Measurements from ENCODE around the gene TBATA.

TBATA gene

DNA sequence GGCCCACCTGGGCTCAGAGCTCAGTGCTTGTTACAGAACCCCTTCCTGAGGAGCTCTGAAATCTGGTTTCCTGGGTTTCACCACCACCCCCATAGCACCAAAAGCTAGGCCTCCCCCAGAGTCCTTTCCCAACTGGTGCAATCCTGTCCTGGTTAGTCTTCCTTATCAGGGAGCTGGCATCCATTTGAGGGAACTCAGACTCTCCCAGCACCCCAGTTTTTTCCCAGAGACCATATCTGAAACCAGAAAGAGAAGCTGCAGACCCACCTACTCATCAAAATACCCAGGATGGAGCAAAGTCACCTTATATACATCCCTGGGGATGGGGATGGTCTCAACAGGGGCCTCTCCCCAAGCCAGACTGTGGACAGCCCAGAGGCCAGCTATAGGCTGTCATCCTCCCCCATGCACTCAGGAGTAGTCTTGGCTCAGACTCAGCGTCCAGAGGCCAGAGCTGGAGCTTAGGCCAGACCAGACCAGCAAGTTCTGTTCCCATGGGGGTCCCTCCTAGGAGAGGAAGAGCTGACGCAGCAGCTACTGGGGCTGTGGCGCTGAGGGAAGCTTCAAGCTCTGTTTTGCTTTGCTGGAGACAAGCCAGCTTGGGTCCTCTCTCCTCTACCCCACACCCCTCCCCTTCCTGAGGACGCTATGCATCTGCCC is 3.0 kb downstream of the TBATA start:
- TF ChIP-seq, protein P1, sequence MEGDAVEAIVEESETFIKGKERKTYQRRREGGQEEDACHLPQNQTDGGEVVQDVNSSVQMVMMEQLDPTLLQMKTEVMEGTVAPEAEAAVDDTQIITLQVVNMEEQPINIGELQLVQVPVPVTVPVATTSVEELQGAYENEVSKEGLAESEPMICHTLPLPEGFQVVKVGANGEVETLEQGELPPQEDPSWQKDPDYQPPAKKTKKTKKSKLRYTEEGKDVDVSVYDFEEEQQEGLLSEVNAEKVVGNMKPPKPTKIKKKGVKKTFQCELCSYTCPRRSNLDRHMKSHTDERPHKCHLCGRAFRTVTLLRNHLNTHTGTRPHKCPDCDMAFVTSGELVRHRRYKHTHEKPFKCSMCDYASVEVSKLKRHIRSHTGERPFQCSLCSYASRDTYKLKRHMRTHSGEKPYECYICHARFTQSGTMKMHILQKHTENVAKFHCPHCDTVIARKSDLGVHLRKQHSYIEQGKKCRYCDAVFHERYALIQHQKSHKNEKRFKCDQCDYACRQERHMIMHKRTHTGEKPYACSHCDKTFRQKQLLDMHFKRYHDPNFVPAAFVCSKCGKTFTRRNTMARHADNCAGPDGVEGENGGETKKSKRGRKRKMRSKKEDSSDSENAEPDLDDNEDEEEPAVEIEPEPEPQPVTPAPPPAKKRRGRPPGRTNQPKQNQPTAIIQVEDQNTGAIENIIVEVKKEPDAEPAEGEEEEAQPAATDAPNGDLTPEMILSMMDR (IDR thresholded peaks at IDR 0.05): no peak

DNA sequence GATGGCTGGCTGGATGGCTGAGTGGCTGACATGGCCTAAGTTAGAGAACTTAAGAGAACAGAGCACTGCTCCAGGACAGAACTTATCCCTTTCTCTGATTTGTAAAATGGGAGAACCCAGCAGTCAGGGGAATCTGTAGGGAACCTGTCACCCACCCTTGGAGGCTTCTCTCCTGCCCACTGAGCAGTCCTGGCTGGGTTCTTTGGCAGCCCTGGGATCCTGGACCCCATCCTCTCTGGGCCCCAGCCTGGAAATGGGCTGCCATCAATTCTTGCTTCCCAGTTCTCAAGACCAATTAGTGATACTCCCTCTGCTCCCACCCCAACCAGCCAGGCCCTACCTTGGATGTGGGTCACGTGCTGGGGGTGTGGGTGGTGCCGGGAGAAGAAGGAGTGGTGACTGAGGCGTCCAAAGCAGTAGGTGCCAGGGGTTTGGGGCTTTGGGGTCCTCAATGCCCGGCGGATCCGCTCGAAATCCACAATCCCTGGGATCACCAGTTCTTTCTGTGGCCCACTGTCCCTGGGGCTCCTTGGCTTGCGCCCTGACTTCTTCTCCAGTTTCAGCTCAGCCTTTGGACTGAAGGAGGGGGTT is 3.6 kb downstream of the TBATA start:
- TF ChIP-seq, protein P1 (IDR thresholded peaks at IDR 0.05): no peak

DNA sequence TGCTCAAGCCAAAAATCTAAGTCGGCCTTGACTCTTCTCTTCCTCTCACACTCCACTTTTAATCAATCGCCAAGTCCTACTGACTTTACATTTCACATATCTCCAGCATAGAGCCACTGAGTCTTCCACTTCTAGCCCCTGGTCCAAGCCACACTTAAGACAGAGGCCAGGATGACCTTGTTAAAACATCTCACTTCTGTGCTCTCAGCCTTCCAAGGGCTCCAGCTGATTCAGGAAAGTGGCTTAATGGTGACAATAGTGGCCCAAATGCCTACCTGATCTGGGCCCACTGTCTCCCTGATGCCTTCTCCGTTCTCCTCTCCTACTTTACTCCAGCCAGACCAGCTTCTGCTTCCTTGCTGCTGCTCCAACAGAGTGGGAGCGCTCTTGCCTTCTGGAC is 4.4 kb downstream of the TBATA start:
- TF ChIP-seq, protein P1 (IDR thresholded peaks at IDR 0.05): no peak

DNA sequence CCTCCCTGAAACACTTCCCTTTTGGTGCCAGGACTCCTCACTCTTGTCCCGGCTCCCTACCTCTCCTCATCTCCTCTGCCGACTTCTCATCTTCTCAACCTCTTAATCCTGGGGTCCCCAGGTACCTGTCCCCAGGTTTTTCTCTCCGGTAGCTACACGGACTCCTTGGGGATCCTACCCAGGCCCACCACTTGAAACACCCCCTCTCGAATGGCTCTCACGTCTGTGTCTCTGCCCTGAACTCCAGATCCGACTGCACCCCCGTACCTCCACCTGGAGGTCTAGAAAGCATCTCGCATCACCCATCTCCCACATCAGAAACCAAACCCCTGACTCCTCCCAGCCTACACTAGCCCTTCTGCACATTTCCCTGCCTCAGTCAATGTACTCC is 4.8 kb downstream of the TBATA start:
- TF ChIP-seq, protein P1 (IDR thresholded peaks at IDR 0.05): no peak

DNA sequence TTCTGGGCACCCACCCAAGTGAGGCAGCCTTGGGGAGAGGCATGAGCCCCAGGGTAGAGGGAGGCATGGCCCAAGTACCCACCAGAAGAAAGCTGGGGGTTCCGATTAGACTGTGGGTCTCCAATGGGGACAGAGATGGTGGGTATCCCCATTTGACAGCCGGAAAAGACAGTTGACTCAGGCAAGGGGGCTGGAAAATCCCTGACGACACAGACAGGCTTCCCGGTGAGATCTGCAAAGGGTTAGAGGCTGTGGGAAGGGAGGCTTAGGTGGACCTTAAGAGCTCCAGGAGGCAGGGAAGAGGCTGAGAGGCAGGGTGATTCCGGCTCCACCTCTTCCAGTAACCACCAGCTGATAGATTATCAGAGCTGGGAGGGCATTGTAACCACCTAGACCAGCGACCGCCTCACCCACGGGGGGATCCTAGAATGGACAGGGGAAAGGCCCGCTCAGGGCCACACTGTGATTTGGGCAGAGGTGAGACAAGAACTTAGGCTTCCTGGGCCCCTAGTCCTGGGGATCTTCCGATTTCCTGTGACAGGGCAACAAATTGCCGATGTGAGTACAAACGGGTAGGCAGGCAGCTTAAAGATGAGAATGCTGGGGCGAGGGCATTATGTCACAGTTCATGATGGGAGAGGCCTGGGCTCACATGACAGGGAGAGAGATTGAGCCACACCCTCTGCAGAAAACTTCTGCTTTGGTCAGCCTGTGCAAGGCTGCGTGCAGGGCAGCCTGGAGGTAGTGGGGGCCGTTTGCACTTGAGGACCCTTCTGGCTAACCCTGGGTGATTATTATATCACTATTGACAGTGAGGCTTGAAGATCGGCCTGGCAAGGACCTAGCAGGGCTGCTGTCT is 5.4 kb downstream of the TBATA start:
- TF ChIP-seq, protein P1 (IDR thresholded peaks at IDR 0.05): no peak

DNA sequence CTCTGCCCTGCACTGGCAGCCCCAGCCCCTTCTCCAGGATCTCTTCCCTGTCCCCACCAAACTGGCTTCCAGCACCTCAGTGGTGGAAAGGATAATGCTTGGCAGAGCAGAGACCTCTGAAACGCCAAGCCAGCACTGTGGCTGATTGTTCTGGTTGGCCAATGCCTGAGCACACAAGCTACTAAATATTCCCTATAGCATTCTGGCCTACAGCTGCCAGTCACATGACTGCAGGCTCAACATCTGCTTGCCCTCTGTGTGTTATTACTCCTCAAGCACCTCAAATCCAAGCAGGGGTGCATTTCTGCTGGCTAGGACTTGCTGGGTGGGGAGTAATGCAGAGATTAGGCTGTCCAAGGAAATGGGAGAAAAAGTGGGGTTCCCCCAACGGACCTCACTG is 6.1 kb downstream of the TBATA start:
- TF ChIP-seq, protein P1 (IDR thresholded peaks at IDR 0.05): no peak

DNA sequence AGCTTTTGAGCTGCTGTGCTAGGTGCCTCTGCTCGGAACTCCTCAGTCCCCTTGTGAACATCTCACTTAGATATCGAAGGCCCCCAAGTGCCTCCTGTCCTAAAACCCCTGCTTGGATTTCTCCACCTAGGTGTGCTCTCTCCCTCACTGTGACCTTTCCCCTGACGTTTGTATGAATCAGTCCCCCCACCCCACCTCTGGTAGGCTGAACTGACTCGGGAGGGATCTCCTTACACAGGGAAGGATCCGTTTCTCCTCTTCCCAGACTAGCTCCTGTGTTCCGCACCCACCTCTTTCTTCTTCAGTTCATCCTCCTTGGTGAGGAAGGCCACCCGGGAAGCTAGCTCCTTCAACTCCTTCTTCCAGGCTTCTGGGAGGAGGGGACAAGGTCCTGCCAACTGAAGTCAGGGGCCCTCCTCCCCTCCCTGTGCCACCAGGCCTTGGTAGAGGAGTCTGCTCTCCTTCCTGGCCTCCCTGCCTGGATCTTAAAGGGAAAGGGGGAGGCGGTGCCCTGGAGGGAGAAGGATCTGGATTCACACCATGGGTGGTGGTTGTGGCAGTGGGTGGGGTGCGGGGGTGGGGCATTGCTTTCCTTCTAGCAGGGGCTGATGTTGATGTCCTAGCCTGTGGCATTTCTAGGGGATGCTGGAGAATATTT is 6.8 kb downstream of the TBATA start:
- TF ChIP-seq, protein P1 (IDR thresholded peaks at IDR 0.05): no peak

Measured in LNCAP (cell line).